Posterior cingulate gyrus (tissue), 11 donors: Measurements from ENCODE around the gene SNX10.
A peak's percentile ranks its signal among the peaks of the same experiment; 100 is the strongest.

Source experiments
- DNase-seq, 10 donors: peaks; one replicate each; pipeline versions ENCODE4 v3.0.0 to v3.0.0-alpha.2; 2020 to 2021; ENCODE audit warnings: mixed read lengths in 3 of 10
- intact Hi-C: fragments of 100-400 bp; cut with DNase I; formaldehyde crosslinking; loops from one replicate; pipeline ENCODE4 v1.15.1; 2023

Gene SNX10

DNA sequence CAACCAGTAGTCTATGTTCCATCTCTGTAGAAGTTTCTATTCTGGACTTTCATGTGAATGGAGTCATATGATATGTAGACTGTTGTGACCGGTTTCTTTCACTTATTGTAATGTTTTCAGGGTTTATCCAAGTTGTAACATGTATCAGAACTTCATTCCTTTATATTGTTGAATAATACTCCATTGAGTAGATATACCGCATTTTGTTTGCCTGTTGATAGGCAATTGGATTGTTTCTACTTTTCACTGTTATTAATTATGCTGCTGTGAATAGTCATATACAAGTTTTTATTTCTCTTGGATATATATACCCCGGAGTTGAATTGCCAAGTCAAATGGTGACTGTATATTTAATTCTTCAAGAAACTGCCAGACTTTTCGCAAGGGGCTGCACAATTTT is 40.1 kb downstream of the SNX10 start:
- intact Hi-C loops, result no loop called here

DNA sequence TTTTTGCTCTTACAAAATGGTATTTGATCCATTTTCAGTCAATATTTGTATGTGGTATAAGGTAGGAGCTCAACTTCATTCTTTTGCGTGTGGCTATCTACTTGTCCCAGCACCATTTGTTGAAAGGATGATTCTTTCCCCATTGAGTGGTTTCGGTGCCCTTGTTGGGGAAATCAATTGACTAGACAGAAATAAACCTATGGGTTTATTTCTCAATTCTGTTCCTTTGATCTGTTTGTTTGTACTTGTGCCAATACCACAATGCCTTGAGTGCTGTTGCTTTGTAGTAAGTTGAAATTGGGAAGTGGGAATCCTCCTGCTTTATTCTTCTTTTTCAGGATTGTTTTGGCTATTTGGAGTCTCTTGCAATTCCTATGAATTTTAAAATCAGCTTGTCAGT is 41.0 kb downstream of the SNX10 start:
- DNase-seq, result no peak
- intact Hi-C loops, result no loop called here

More for the DNA sequence above, 40.1 kb downstream of the SNX10 start:
- no peak for DNase-seq

DNA sequence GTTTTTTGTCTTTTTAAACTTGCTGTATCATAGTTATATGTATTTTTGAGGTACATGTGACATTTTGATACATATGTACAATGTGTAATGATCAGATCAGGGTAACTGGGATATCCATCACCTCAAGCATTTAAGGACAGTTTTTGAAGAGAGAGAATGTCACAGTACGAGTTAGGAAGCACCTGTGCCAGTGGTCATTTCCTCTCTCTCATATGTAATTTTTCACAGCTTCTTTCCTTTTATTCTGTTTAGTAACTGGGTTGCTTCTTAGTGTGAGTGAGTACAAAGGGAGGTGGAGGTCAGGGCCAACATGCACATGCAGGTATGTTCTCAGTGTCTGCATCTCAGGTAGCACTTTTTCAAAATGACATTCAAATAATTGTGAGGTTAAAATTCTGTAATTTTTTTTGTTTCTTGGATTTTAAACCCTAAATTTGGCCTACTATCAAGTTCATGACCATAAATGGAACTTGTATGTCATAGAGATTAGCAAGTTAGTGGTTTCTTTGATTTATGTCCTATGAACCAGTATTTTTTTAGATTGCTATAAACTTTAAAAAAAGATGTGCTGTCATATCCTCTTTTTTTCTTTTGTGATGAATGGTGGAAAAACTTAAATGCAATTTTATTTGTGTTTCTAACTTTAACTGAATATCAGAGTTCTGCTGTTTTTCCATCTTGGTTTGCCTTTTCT is 42.7 kb downstream of the SNX10 start:
- DNase-seq, result no peak
- intact Hi-C loops, result no loop called here

GRCh38 chr7:26337232-26337865 is 45.7 kb downstream of the SNX10 start:
- no peak for DNase-seq
- intact Hi-C loops, result no loop called here

DNA sequence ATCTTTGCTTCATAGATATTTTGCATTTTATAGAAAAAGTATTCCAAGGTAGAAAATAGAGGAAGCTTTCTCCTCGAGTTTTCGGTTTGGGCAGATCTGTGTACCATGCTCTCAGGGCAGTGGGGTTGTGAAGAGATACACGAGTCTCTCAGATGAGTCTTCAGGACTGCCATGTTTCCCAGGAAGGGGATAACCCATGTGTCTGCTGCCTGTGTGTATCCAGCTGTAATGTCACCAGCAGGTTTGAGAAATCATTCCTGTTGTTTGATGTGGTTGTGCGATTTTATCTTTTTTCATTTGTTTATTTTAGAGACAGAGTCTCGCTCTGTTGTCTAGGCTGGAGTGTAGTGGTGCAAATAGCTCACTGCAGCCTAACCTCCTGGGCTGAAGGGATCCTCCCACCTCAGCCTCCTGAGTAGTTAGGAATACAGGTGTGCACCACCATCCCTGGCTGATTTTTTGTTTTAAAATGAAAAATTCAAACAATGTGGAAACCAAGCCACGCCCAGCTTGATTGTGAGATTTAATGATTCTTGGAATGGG is 48.9 kb downstream of the SNX10 start:
- intact Hi-C loops, result no loop called here
- no peak for DNase-seq

- DNase-seq, result no peak
- intact Hi-C loops, result no loop called here
Measured at GRCh38 chr7:26343320-26343832, 51.7 kb downstream of the SNX10 start.

GRCh38 chr7:26343837-26344236 is 52.2 kb downstream of the SNX10 start:
- intact Hi-C loops, result no loop called here
- DNase-seq, result no peak

- DNase-seq, result no peak
- intact Hi-C loops, result no loop called here
Measured at GRCh38 chr7:26345202-26345601, 53.5 kb downstream of the SNX10 start.

- DNase-seq, result no peak
- intact Hi-C loops, result no loop called here
Measured at GRCh38 chr7:26345837-26346236, 54.2 kb downstream of the SNX10 start.

DNA sequence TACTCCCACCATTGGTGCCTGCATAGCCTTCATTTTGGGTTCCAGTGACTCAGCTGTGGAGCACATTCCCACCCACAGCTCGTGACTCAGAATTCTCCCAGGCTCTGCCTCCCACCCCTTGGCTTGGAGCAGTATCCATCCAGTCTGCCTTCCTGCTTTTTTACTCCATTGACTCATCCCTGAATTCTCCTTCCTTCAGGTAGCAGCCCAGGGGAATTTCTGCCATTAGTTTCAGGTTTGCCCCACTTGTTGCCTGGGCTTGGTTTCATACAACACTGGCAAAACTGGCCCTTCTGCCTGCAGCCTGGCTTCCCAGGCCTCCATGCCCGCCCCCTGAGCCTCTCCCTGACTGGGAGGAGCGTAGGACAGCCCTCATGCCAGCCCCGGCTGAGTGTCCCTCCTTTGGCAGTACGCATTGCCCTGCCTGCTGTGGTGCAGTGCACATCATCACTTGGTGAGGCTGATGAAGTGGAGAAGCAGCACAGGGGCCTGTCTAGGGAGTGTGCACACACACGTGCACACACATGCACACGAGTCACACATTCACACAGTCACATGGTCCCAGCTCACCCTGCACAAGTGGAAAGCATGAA is 55.0 kb downstream of the SNX10 start:
- intact Hi-C loops, result no loop called here
- DNase-seq, result peak in 7 of 10 donors; percentile 41 to 94 (median 68)

DNA sequence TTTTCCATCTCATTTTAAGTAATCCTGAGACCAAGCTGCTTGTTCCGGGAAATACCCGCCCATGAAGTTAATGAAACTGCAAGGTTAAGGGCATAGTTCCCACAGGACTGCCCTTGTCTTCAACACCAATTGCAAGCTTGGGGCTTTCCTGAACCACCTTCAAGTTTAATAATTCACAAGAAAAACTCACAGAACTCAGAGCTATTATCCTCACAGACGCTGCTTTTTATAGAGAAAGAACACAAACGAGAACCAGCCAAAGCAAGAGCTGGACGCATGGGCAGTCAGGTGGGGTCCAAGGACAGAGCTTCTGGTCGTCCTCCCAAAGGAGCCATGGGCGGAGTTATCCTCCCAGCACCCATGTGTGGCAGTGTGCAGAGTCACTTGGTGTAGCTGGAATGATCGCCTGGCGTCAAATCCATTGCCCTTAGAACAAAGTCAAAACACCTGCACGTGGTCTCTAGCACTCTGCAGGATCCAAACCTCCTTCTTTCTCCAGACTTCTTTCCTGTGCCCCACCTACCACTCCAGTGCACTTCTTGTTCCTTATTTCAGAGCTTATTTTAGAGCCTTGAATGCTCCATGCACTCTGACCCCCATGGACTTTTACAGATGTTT is 56.7 kb downstream of the SNX10 start:
- intact Hi-C loops, result no loop called here
- DNase-seq, result no peak

DNA sequence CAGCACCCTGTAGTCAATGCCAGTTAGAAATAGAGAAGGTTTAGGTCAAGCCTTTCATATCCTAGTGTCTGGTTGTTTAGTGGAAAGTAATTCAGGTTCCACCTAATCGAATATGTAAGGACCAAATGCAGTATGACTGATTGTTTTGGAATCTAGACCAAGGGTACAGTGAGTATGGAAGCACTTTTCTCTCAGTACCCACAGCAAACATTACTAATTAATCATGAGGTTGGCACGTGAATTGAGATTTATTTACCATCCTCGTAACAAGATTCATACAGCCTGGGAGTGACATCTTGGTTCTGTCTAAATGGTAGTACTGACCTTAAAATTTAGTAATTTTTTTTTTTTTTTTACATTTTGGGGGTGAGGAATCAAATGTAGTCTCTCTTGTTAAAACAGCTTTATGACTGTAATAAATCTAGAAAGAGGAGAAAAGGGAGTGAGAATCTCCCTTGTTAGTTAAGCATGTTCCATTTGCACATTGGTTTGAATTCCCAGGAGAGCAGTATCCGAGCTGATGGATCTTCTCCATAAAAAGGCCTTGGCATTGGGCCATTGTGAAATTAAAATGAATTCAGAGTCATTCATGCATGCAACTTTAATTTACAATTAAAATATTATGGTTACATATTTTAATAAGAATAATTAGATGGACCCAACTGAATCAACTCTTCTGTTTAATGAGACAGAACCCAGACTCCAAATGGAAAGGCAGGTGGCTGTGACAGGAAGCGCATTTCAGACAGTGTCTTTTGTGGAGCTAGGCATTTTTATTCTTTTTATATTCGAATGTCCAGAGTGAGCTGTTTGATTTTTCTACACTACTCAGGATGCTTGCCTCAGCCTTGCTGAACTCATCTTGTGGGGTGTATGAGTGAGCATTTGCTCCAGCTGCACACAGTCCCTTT is 57.6 kb downstream of the SNX10 start:
- intact Hi-C loops, result no loop called here
- no peak for DNase-seq

DNA sequence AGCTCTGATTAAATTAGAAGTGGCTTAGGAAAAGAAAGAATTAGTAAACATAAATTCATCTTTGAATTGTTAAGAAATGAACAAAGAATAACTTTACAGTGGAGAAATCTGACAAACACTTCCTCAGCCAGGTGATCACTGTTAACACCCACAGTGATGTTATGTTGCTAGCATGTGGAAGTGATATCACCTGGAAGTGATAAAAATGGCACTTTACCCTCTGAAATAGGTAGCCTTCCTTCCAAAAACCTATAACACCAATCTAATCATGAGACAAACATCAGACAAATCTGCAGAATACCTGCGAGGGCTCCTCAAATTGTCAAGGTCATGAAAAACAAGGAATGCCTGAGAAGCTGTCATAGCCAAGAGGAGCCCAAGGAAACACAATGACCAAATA is 59.5 kb downstream of the SNX10 start:
- intact Hi-C loops, result no loop called here
- DNase-seq, result no peak

DNA sequence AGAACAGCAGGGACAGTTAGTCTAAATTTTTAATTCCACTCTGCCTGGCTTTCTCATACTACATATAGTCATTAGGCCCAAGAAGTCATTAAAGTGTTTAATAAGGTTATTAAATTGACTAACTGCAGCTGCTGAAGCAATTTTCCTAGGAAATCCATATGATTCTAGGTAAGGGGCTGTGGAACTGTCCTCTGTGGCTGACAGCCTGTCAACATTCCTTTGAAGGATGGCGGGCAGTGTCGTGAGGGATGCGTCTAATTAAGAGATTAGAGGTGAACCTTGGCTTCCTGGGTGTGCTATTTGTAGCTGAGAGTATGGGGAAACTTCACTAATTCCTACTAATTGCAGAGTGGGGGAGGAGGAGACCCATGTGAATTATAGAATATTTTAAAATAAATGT is 64.6 kb downstream of the SNX10 start:
- intact Hi-C loops, result no loop called here
- DNase-seq, result no peak

DNA sequence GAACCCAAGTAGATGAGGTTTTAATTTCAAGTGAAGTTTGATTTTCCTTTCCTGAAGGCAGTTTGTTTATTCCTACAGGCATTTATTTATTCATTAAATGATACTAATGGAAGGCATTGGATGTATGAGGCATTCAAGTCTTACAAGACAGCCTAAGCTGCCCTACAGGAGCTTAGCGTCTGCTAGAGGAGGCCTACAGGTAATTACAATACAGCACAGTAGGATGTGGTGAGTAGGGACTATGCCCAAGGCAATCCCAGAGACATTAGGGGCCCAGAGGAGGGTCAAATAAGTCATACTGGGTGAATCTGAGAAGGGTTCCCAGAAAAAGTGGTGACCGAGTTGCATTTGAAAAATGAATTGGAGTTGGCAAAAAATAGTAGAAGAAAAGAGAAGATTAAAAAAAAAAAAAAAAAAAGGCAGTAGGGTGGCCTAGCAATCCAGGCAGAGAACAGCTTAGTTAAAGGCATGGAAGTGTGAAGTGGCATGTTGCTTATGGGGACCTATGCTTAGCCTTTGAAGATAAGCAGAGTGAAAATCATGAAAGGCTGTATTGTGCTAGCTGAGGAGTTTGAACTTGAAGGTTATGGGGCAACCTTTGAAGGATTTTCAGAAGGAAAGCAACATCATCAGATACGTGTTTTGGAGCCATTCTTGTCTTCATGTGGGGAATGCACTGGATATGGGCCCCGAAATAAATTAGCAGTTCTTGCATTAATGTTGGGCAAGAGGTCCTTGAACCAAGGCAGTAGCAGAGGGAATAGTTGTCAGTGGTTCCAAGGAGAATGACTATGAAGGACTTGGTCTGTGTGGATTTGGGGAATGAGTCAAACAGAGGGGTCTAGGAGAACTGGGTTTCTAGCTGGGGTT is 65.5 kb downstream of the SNX10 start:
- intact Hi-C loops, result no loop called here
- no peak for DNase-seq

DNA sequence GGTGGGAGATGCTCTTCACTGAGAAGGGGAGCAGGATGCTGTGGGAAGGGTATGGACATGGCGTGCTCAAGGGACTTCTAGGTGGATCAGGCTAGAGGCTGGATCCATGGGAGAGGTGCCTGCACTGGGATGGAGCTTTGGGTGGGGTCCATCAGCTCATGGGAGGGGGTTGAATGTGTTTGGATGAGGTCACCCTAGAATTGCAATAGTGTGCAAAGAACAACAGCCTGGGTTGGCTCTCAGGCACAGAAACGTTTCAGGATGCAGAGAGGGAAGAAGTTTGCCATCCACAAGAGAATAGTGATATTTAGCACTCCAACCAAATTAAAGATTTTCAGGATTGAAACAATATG is 66.1 kb downstream of the SNX10 start:
- DNase-seq, result no peak
- intact Hi-C loops, result no loop called here

GRCh38 chr7:26360650-26361049 is 69.0 kb downstream of the SNX10 start:
- DNase-seq, result no peak
- intact Hi-C loops, result no loop called here

GRCh38 chr7:26361637-26362036 is 70.0 kb downstream of the SNX10 start:
- intact Hi-C loops, result no loop called here
- no peak for DNase-seq

- no peak for DNase-seq
- intact Hi-C loops, result no loop called here
Measured at GRCh38 chr7:26363465-26363864, 71.8 kb downstream of the SNX10 start.
